OCI-LY3 (cell line): ENCODE data around the gene NSD1.

Source experiments
- H2AFZ ChIP-seq: fragments of 200-600, 300-600 bp; shearing (Covaris generic); 2 replicates; pipeline ENCODE4 v1.6.0; 2014; ENCODE audit warnings: antibody characterized with exemption, low read depth, low read length
- H3K27ac ChIP-seq: fragments of 200-600, 300-600 bp; sonication (generic); 2 replicates; pipeline ENCODE4 v1.5.1; 2014; ENCODE audit warnings: mild to moderate bottlenecking, low read length, moderate library complexity, mixed read lengths
- H3K27me3 ChIP-seq: fragments of 200-600, 300-600 bp; sonication (generic); 2 replicates; pipeline ENCODE4 v1.6.1; 2014; ENCODE audit warnings: low read depth, low read length, mixed read lengths
- H3K36me3 ChIP-seq: fragments of 200-600, 300-600 bp; sonication (generic); replicated peaks from 2 replicates; pipeline ENCODE3; 2014; ENCODE audit warnings: low read depth, low read length, mixed read lengths
- H3K4me1 ChIP-seq: fragments of 300-600, 200-600 bp; sonication (generic); 2 replicates; pipeline ENCODE4 v1.6.1; 2014; ENCODE audit warnings: low read length, mixed read lengths
- H3K4me2 ChIP-seq: fragments of 200-600, 300-600 bp; sonication (generic); 2 replicates; pipeline ENCODE4 v1.6.1; 2014; ENCODE audit warnings: low read length, mixed read lengths
- H3K4me3 ChIP-seq: fragments of 300-600, 200-600 bp; sonication (generic); 2 replicates; pipeline ENCODE4 v1.5.1; 2014; ENCODE audit warnings: antibody characterized with exemption, mild to moderate bottlenecking, low read length, moderate library complexity
- H3K79me2 ChIP-seq: fragments of 300-600, 200-600 bp; shearing (Covaris generic); 2 replicates; pipeline ENCODE4 v1.6.1; 2014; ENCODE audit warnings: mild to moderate bottlenecking, low read length, mixed read lengths
- H3K9ac ChIP-seq: fragments of 300-600, 200-600 bp; shearing (Covaris generic); 2 replicates; pipeline ENCODE4 v1.6.0; 2014; ENCODE audit warnings: mild to moderate bottlenecking, low read length, moderate library complexity
- H3K9me3 ChIP-seq: fragments of 200-600, 300-600 bp; shearing (Covaris generic); 2 replicates; pipeline ENCODE4 v1.6.1; 2014; ENCODE audit warnings: low read length, mixed read lengths; ENCODE audit not compliant: insufficient read depth
- H4K20me1 ChIP-seq: fragments of 200-600, 300-600 bp; sonication (generic); 2 replicates; pipeline ENCODE4 v1.6.1; 2016; ENCODE audit warnings: low read length, mixed read lengths; ENCODE audit not compliant: insufficient read depth
- EZH2phosphoT487 ChIP-seq: fragments of 200-600 bp; shearing (Covaris generic); IDR thresholded peaks from 2 replicates; pipeline ENCODE4 v1.6.1; 2018; ENCODE audit warnings: antibody characterized with exemption, mixed run types, low read depth
- TF ChIP-seq, protein P1 (sequence below): fragments of 200-600, 300-600 bp; sonication (generic); IDR thresholded peaks from 2 replicates; pipeline ENCODE4 v1.5.1; 2014; ENCODE audit warnings: antibody characterized with exemption, low read length, low read depth

NSD1 gene

GRCh38 chr5:177086654-177087397, 46.7 kb upstream of the NSD1 start, which contains the start of gene FGFR4:
Gene FGFR4, plus strand, starts transcription at chr5:177086915. Its CDS starts 2,688 bp downstream, at chr5:177089603.
- TF ChIP-seq, protein P1, sequence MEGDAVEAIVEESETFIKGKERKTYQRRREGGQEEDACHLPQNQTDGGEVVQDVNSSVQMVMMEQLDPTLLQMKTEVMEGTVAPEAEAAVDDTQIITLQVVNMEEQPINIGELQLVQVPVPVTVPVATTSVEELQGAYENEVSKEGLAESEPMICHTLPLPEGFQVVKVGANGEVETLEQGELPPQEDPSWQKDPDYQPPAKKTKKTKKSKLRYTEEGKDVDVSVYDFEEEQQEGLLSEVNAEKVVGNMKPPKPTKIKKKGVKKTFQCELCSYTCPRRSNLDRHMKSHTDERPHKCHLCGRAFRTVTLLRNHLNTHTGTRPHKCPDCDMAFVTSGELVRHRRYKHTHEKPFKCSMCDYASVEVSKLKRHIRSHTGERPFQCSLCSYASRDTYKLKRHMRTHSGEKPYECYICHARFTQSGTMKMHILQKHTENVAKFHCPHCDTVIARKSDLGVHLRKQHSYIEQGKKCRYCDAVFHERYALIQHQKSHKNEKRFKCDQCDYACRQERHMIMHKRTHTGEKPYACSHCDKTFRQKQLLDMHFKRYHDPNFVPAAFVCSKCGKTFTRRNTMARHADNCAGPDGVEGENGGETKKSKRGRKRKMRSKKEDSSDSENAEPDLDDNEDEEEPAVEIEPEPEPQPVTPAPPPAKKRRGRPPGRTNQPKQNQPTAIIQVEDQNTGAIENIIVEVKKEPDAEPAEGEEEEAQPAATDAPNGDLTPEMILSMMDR, result peak; percentile 54
- TF ChIP-seq EZH2phosphoT487, result no peak
- H3K27me3 ChIP-seq, result peaks cover 27% of the 10 kb centered on the region
- peak within 1 kb of the TSS; percentile 71 for H3K4me2 ChIP-seq
- 0 out of 2 replicates have a peak, but pooled peaks cover 5% of the 10 kb centered on the region for H3K4me1 ChIP-seq
- H2AFZ ChIP-seq, result peak within 1 kb of the TSS; percentile 36; the same call in 1 of the 2 replicates
- H3K36me3 ChIP-seq, result no peaks in the 10 kb centered on the region
- no peaks in the 10 kb centered on the region for H3K9me3 ChIP-seq
- H4K20me1 ChIP-seq, result no peaks in the 10 kb centered on the region
- H3K79me2 ChIP-seq, result no peaks in the 10 kb centered on the region
- no peak within 1 kb of the TSS for H3K27ac ChIP-seq
- H3K9ac ChIP-seq, result no peak within 1 kb of the TSS
- peak within 1 kb of the TSS; percentile 77 for H3K4me3 ChIP-seq

DNA sequence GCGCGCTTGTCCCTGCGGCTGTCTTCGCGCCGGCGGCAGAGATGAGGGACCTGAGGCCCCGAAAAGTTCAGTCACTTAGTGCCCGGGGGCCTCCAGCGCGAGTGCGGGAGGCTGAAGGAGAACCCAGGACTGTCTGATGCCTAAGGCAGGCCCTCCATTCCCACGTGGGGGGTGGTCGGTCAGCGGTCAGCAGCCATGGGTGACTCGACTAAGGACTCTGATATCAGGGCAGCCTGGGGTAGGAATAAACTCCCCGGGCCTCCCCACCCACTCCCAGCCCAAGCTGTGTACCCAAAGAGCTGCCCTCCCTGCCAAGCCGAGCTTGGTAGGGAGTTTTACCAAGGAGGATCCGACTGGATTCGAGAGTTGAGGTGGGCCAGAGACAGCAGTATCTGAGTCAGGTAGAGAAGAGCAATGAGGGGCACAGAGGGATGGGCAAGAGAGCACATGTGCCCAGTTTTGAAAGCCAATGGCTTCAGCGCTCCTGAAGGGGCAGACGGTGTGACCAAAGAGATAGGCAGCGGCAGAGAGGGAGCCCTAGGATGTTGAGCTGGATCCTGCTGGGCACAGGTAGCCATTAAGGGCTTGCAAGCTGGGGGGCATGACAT, 46.1 kb upstream of the NSD1 start:
- Histone ChIP-seq H3K4me3 (peak overlapping the region; percentile 77), H3K36me3 (no peaks in the 10 kb centered on the region), H3K4me2 (peak overlapping the region; percentile 71), H3K27me3 (peaks cover 27% of the 10 kb centered on the region), H3K9ac (no peak overlapping the region), H3K4me1 (0 out of 2 replicates have a peak, but pooled peaks cover 5% of the 10 kb centered on the region), H3K79me2 (no peaks in the 10 kb centered on the region), H4K20me1 (no peaks in the 10 kb centered on the region), H2AFZ (peak overlapping the region; percentile 36; the same call in 1 of the 2 replicates), H3K27ac (no peak overlapping the region), H3K9me3 (no peaks in the 10 kb centered on the region)
- no peak for TF ChIP-seq EZH2phosphoT487
- TF ChIP-seq, protein P1, result no peak

DNA sequence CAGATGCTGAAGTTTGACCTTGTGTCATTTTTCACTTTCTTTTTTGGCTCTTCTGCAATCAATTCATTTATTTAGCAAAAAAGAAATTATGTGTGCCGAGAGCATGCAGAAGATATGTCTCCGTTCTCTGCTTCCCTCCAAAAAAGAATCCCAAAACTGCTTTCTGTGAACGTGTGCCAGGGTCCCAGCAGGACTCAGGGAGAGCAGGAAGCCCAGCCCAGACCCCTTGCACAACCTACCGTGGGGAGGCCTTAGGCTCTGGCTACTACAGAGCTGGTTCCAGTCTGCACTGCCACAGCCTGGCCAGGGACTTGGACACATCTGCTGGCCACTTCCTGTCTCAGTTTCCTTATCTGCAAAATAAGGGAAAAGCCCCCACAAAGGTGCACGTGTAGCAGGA, 44.4 kb upstream of the NSD1 start:
- Histone ChIP-seq H3K4me2 (no peak overlapping the region), H3K79me2 (no peaks in the 10 kb centered on the region), H3K27ac (no peak overlapping the region), H3K4me1 (0 out of 2 replicates have a peak, but pooled peaks cover 5% of the 10 kb centered on the region), H3K4me3 (no peak overlapping the region), H3K9me3 (no peaks in the 10 kb centered on the region), H2AFZ (no peak overlapping the region), H3K9ac (no peak overlapping the region), H4K20me1 (no peaks in the 10 kb centered on the region), H3K27me3 (peaks cover 19% of the 10 kb centered on the region), H3K36me3 (no peaks in the 10 kb centered on the region)
- TF ChIP-seq, protein P1, result no peak
- no peak for TF ChIP-seq EZH2phosphoT487

- no peaks in the 10 kb centered on the region for H4K20me1 ChIP-seq
- no peak overlapping the region for H2AFZ ChIP-seq
- H3K9ac ChIP-seq, result no peak overlapping the region
- H3K4me3 ChIP-seq, result no peak overlapping the region
- no peaks in the 10 kb centered on the region for H3K36me3 ChIP-seq
- peaks cover 18% of the 10 kb centered on the region for H3K27me3 ChIP-seq
- no peaks in the 10 kb centered on the region for H3K79me2 ChIP-seq
- no peaks in the 10 kb centered on the region for H3K9me3 ChIP-seq
- H3K4me1 ChIP-seq, result 0 out of 2 replicates have a peak, but pooled peaks cover 5% of the 10 kb centered on the region
- no peak overlapping the region for H3K4me2 ChIP-seq
- TF ChIP-seq EZH2phosphoT487, result no peak
- TF ChIP-seq, protein P1, result no peak
- no peak overlapping the region for H3K27ac ChIP-seq
Measured at GRCh38 chr5:177089825-177090641, 43.5 kb upstream of the NSD1 start.
